ENCODE results near the gene CRB2. TPM values are rescaled to one million over a fixed set of nuclear protein-coding genes. Genes with fewer than 3 reads are reported as not detected.

CRB2 gene
- total and polyA plus RNA-seq, 2 of the 4 experiments (the other 2 are of a cell fraction): not detected

GRCh38 chr9:123353984-123354591, 1.9 kb upstream of the CRB2 start:
- Histone ChIP-seq H4K91ac (ENCODE audit: insufficient read depth, low read depth, low read length) (no peak overlapping the region), H3K56ac (ENCODE audit: extremely low read depth, insufficient read depth, low read length) (no peak overlapping the region), H4K20me1 (ENCODE audit: insufficient read depth, low read length) (no peaks in the 10 kb centered on the region), H3K4me3 (ENCODE audit: insufficient read depth, low read depth, low read length) (no peak overlapping the region), H3K9me3 (ENCODE audit: control insufficient read depth, insufficient read depth, low read length) (no peaks in the 10 kb centered on the region), H3K23ac (ENCODE audit: low read depth, low read length) (no peak overlapping the region), H2BK20ac (ENCODE audit: low read depth, low read length) (no peak overlapping the region), H3K4me1 (ENCODE audit: control insufficient read depth, insufficient read depth, low read length) (peaks cover 2% of the 10 kb centered on the region; the same call in 1 of the 2 replicates), H3K14ac (replicated peaks; ENCODE audit: low read depth, low read length) (no peak overlapping the region), H3K18ac (ENCODE audit: low read depth, low read length) (no peak overlapping the region), H2AK5ac (ENCODE audit: low read depth, low read length) (no peak overlapping the region), H3K36me3 (ENCODE audit: control insufficient read depth, insufficient read depth, low read length) (no peaks in the 10 kb centered on the region), H3K27me3 (ENCODE audit: control insufficient read depth, insufficient read depth, low read length) (peaks cover 50% of the 10 kb centered on the region), H2AFZ (replicated peaks; ENCODE audit: low read length, poor library complexity) (peak overlapping the region; percentile 61), H3K4ac (ENCODE audit: low read depth, low read length) (no peak overlapping the region), H2BK15ac (ENCODE audit: low read depth, low read length) (no peak overlapping the region), H3K9me1 (ENCODE audit: insufficient read depth, low read length) (no peaks in the 10 kb centered on the region), H3K4me2 (ENCODE audit: low read depth, low read length) (no peak overlapping the region; the same call in 1 of the 2 replicates), H2BK120ac (ENCODE audit: low read depth, low read length) (no peak overlapping the region), H3K9ac (ENCODE audit: low read depth, low read length) (no peak overlapping the region), H4K5ac (ENCODE audit: low read depth, low read length) (no peak overlapping the region), H4K8ac (ENCODE audit: low read depth in 2 of 2, low read length in 2 of 2) (no peak overlapping the region), H3K79me1 (ENCODE audit: low read depth in 1 of 2, low read length in 2 of 2) (no peaks in the 10 kb centered on the region), H2AK9ac (replicated peaks; ENCODE audit: low read depth, low read length, poor library complexity) (peak overlapping the region; percentile 60), H3K27ac (ENCODE audit: insufficient read depth, low read length) (no peak overlapping the region), H2BK5ac (ENCODE audit: low read depth, low read length, poor library complexity, severe bottlenecking) (no peak overlapping the region)
- peak; percentile 46 for DNase-seq
- no TSS peak for BruUV-seq (replicated peaks)
- dilution Hi-C loops (cut with HindIII; ENCODE audit: low sequenced_read_pairs, unreplicated experiment): no loop called here
- in situ Hi-C loops (cut with MboI; ENCODE audit: low sequenced_read_pairs): loop anchor here (5.0 kb wide), 1 partner anchor 272 kb away; no protein-coding TSS in a partner anchor
- TF ChIP-seq SMC3 (IDR thresholded peaks at IDR 0.05; ENCODE audit: low read depth, low read length) (peak; percentile 79), RFX5 (IDR thresholded peaks at IDR 0.05; ENCODE audit: low read depth, low read length) (no peak), RAD21 (IDR thresholded peaks at IDR 0.05; ENCODE audit: low read length) (peak; percentile 74), BHLHE40 (IDR thresholded peaks at IDR 0.05; ENCODE audit: low read depth, low read length) (no peak), USF2 (IDR thresholded peaks at IDR 0.05; ENCODE audit: low read depth, low read length) (peak; percentile 71), CEBPB (IDR thresholded peaks at IDR 0.05; ENCODE audit: low read depth, low read length) (no peak), CHD1 (IDR thresholded peaks at IDR 0.05; ENCODE audit: low read depth, low read length) (no peak), MAZ (IDR thresholded peaks at IDR 0.05; ENCODE audit: borderline replicate concordance, low read depth, low read length) (peak; percentile 90)
- TF ChIP-seq, protein P1, sequence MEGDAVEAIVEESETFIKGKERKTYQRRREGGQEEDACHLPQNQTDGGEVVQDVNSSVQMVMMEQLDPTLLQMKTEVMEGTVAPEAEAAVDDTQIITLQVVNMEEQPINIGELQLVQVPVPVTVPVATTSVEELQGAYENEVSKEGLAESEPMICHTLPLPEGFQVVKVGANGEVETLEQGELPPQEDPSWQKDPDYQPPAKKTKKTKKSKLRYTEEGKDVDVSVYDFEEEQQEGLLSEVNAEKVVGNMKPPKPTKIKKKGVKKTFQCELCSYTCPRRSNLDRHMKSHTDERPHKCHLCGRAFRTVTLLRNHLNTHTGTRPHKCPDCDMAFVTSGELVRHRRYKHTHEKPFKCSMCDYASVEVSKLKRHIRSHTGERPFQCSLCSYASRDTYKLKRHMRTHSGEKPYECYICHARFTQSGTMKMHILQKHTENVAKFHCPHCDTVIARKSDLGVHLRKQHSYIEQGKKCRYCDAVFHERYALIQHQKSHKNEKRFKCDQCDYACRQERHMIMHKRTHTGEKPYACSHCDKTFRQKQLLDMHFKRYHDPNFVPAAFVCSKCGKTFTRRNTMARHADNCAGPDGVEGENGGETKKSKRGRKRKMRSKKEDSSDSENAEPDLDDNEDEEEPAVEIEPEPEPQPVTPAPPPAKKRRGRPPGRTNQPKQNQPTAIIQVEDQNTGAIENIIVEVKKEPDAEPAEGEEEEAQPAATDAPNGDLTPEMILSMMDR (conservative IDR thresholded peaks at IDR 0.05; ENCODE audit: low read depth, low read length): peak; percentile 74
- TF ChIP-seq, protein P2, sequence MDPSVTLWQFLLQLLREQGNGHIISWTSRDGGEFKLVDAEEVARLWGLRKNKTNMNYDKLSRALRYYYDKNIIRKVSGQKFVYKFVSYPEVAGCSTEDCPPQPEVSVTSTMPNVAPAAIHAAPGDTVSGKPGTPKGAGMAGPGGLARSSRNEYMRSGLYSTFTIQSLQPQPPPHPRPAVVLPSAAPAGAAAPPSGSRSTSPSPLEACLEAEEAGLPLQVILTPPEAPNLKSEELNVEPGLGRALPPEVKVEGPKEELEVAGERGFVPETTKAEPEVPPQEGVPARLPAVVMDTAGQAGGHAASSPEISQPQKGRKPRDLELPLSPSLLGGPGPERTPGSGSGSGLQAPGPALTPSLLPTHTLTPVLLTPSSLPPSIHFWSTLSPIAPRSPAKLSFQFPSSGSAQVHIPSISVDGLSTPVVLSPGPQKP (IDR thresholded peaks at IDR 0.05; ENCODE audit: borderline replicate concordance, low read depth, low read length): no peak
- POLR2A ChIA-PET (ENCODE audit: unreplicated experiment): no interaction called here
- intact Hi-C loops (cut with micrococcal nuclease): loop anchor here (1.0 to 10.0 kb wide), 4 partner anchors 31 to 887 kb away; no protein-coding TSS in a partner anchor
- peak; percentile 90 for ATAC-seq (ENCODE audit: low read depth)
- WGBS, 2 experiments (ENCODE audit: extremely low coverage in 2 of 2, insufficient read length in 1 of 2): 53% methylated on average over 4 of the region's 20 CpGs; no CpG with 5 or more reads in 1 of the 2 experiments
- CTCF ChIA-PET: interaction anchor here (0.6 to 1.2 kb wide), 4 partner anchors 32 to 1120 kb away, joined by 3 to 4 read pairs (median 3); no protein-coding TSS in a partner anchor

All from IMR-90 (cell line).